GM04503 (cell line): Measurements from ENCODE around the gene CCDC197.

Experiments used
- DNase-seq: peaks from one replicate; pipeline ENCODE4 v3.0.0-alpha.2; 2012; ENCODE audit warnings: low read depth

The CCDC197 gene

DNA sequence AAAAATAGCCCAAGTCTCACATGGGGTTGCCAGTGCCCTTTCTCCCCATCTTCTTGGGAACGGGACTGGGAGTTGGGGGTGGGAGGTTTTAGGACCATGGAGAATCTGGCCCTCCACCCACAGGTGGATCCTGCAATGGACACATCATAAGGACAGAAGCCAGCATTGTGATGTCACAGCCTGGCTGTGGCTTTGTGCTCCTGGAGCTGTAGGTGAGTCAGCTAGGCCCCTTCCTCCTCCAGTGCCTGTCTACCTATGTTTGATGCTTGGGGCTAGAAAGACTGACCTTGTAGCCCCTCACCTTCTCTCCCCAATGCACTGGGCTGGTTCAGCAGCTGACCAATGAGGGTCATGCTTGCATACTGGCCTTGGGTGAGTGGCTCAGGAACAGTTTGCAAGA is at the start of gene CCDC197:
Gene CCDC197 (plus strand): TSS at position 220 of the 400 bp plus-strand sequence. CDS start 831 bp downstream, outside the sequence.
- no peak for DNase-seq

- DNase-seq, result no peak
Observed at GRCh38 chr14:93949511-93950075, 47.5 kb upstream of the CCDC197 start.

DNA sequence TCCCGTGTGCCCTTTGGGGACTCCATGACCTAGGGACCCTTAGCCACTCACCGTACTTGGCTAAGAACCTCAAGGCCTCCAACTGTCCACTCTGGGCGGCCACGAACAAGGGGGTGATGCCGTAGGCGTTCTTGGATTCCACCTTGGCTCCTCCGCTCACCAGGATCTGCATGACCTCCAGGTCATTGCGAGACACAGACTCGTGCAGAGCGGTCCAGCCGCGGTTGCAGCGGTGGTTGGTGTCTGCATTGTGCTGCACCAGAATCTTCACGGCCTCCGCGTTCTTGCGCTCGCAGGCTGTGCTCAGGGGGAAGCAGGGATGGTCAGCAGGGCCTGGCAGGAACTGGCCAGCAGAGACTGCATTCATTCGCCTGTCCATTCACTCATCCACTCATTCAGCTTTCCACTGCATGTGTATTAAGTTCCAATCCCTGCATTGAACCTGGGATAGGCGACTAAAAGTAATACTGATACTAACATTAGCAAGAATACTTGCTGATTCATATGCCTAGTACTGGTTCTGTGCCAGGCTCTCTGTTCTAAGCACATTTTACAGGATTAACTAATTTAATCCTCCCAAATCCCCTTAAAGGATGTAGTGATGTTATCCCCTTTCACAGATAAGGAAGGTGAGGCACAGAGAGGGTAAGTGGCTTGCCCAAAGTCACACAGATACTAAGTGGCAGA is 46.0 kb upstream of the CCDC197 start:
- no peak for DNase-seq

- no peak for DNase-seq
Observed at GRCh38 chr14:93951635-93952540, 45.2 kb upstream of the CCDC197 start.

GRCh38 chr14:93952829-93953228 is 44.3 kb upstream of the CCDC197 start:
- no peak for DNase-seq

DNA sequence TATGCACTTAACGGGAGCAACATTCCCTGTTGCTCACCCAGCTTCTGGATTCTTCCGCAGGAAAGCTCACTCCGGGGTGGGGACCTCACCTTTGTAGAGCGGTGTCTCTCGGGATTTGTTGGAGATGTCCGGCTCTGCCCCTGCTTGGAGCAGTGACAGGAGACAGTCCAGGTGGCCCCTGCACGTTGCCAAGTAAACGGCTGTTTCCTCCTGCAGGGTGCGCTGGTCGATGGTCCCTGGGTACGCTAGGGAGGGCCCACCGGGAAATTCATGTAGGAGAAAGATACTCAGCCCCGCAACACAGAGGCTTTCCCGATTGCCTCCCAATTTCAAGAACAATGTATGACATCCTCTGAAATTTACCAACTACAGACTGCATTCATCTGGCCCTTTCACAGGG is 43.8 kb upstream of the CCDC197 start:
- no peak for DNase-seq

DNA sequence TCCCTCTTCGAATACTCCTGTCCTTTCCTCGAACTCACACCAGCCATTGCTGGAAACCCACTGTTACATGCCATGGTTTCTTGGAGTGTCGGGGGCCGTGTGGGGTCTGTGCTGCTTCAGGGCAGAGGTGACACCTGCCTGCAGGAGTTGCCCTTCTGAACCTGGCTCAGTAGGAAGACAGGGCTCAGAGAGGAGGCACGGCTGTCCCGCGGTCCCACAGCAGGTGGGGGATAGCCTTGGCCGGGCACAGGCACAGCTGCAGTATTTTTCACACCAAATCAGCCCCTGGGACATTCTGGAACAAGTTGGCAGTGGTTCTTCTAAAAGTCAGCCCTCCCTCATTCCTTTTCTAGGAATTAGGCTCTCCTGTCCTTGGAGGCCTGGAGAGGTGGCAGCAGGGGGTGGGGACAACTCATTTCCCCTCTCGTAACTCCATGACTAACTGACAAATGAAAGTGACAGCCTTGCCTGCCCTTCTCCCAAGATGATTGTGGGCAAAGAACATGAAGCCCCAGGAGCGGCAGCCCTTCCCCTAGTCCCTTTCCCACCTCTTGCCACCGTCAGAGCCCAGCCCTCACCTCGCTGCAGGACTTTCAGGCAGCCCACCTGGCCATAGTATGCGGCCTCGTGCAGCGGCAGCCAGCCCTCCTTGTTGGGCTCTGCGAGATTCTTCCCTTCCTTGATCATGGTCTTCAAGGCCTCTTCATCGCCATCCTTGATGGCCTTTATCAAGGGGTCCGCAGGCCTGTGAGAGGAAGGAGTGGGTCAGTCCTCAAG is 43.2 kb upstream of the CCDC197 start:
- no peak for DNase-seq

GRCh38 chr14:93954516-93954830 is 42.6 kb upstream of the CCDC197 start:
- DNase-seq, result no peak

GRCh38 chr14:93954900-93955849 is 41.9 kb upstream of the CCDC197 start:
- no peak for DNase-seq

- DNase-seq, result no peak
Observed at GRCh38 chr14:93955850-93956481, 41.1 kb upstream of the CCDC197 start.

DNA sequence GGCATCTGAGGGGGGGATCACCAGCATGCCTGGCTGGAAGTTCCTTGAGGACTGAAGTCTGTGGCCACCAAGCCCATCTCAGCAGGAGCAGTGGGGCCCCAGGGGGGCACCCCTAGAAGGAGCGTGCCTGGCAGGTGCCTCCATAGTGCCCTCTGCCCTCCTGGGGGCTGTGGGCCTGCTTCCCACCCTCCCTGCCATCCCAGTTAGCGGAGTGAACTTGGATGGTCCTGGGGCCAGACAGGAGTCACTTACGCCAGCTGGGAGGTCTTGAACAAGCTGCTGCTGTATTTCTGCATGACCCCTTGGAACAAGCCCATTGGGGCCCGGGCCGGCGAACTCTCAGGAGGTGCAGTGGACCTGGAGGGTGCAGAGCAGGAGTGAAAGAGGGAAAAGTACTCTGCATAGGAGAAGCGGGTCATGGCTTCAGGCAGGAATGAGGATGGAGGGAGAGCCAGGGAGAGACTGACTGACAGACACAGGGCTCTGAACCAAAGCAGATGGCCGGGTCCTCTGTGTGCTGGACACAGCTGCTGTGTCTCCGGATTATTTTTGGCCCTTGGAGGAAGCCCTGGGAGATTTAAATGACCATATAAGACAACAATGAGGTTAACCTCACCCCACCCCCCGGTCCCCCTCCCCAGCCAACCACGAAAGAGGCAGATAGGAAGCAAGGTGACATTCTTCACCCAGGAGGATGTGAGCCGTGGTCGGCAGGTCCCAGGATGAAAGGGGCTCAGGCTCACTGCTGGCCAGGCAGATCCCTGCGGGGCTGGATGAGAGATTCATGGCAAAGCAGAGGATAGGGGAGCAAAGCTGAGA is 40.4 kb upstream of the CCDC197 start:
- DNase-seq, result no peak

DNA sequence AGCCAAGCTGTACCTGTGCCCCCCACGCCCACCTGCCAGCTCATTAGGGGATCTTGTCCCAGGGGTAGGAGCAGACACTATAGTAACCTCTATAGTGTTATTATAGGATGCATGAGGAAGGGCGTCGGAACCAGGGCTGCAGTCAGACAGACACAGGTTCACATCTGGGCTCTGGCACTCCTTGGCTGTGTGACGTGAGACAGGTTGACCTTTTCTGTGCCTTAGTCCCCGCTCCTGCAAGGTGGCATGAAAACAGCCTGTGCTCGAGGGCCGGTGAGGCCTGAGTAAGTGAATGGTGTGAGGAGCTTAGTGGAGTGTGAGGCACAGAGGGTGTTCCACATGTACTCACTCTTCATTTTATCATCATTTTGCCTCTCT is 39.8 kb upstream of the CCDC197 start:
- no peak for DNase-seq

DNA sequence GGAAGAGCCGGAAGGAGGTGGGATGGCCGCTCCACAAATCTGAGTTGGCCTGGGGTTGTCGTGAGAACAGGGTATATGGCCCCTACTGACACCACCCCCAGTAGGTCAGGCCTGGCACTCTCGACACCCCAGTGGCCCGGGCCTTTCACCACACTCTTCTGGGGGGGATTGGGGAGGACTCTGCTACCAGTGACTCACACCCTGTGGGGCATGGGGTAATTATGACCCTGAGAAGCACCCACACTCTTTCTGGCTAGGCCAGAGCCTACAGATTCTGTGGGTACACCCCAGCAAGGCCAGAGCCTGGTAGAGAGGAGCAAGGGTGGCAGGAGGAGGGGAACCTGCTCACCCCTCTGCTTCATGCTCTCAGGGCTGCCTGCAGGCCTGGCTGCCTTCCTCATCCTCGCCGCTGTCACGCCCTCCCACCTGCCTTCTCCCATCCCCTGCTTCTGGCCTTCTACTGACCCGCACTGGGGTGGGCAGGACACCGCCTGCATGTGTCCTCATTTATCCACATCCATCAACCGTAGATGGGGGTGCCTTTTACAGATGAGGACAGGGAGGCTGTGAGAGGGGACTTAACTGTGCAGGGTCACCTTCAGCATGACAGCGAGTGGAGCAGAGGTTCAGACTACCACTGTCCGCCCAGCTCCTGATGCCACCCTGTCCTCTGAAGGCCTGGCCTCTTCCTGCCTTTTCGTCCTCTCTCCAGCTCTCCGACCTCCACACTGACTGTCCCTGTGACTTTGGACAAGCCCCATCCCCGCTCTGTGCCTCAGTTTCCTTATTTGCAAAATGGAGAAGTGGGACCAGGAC is 39.1 kb upstream of the CCDC197 start:
- DNase-seq, result no peak

DNA sequence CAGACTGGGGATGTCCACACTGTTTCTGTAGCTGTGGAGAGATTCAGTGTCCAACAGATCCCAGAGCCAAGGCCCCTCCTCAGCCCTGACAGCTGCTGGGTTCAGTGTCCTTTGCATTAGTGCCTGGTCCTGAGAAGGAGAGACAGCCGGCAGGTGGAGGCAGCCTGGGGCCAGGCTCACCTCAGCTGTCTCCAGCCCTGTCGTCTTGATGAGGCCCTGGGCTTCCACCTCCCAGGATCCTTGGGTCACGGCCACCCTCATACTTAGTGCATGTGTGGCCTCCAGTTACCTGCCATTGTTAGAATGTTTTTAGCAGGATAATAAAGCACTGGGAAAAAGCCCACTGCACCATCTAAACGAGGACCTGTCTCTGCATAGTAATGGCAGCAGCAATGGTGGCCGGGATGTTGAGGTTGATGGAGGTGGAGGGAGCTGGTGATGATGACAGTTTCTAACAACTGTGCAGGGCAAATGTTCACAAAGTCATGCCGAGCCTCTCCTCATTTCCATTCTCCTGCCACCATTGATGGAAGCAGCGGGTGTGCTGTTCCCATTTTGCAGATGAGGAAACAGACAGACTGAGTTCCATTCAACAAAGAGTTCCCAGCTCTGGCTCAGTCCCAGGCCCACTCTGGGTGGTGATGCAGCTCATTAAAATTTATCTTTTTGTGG is 38.4 kb upstream of the CCDC197 start:
- no peak for DNase-seq

GRCh38 chr14:93959239-93960107 is 37.6 kb upstream of the CCDC197 start:
- DNase-seq, result peak; percentile 68

DNA sequence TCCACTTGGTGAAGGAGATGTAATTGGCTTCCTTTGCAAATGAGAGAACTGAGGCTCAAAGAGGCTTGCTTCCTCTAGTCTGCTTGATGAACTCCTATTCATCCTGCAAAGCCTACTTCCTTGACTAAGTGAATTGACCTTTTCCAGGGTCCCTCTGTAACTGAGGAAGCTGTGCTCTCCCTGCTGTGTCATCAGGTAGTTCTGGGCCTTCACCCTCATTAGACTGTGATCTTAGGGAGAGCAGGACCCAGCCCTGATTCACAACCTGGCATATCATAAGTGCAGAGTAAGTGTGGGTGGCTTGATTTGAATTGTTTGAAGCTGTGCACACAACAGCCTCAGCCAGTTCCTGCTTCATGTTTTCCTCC is 37.0 kb upstream of the CCDC197 start:
- no peak for DNase-seq

DNA sequence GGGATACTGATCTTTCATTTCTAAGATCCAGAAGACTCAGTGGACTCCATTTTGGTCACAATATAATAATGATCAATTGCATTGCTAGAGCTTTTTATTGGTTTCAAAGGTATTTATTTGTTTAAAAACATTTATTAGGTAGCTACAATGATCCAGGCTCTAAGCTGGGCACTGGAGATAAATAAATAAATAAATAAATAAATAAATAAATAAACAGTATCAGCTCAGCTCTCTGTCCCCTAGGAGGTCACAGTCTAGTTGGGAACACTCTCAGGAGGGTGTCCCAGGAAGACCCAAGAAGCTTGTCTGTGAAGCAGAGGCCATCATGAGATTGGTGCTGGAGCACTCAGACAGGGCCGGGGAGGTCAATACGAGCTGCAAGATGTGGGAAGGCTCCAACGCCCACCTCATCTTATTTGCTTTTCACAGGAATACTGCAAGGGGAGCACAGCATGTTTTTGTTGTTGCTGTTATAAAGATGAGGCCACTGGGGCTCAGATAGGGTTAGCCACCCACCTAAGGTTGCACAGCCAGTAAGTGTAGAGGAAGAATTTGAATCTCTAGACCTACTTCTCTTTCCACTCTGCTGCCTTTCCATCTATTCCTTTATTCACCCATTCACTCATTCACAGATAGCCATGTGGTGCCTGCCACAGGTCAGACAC is 36.2 kb upstream of the CCDC197 start:
- DNase-seq, result no peak
